Tibial artery (tissue), 4 donors: ENCODE results near the gene MAVS.

Experiments used
- DNase-seq, 2 donors: peaks; one replicate each; pipeline ENCODE4 v3.0.0-alpha.2; 2019
- H3K27ac ChIP-seq, 2 donors: fragments of 200-600 bp; sonication (generic) in 1 of 2; 1 replicate in 1 of 2; 2 replicates in 1 of 2; pipeline ENCODE4 v1.5.1; 2018 to 2019; ENCODE audit warnings: mild to moderate bottlenecking in 1 of 2
- H3K27me3 ChIP-seq, 2 donors: fragments of 200-600 bp; sonication (generic) in 1 of 2; one replicate each; pipeline versions ENCODE4 v1.5.1 to v1.6.0; 2016 to 2019
- H3K36me3 ChIP-seq, 3 donors: fragments of 200-600 bp; sonication (generic) in 2 of 3; one replicate each; pipeline ENCODE4 v1.5.1; 2016 to 2019; ENCODE audit warnings: mild to moderate bottlenecking in 2 of 3
- H3K4me1 ChIP-seq, 4 donors: fragments of 200-600 bp; sonication (generic) in 2 of 4; 1 replicate in 3 of 4; 2 replicates in 1 of 4; pipeline ENCODE4 v1.5.1; 2016 to 2019
- H3K4me3 ChIP-seq, 2 donors: fragments of 200-600 bp; sonication (generic) in 1 of 2; 1 replicate in 1 of 2; 2 replicates in 1 of 2; pipeline ENCODE4 v1.5.1; 2018 to 2019; ENCODE audit warnings: mild to moderate bottlenecking in 2 of 2
- H3K9me3 ChIP-seq, 3 donors: fragments of 200-600 bp; sonication (generic) in 1 of 3; one replicate each; pipeline ENCODE4 v1.5.1; 2016 to 2019
- intact Hi-C: fragments of 100-400 bp; cut with DNase I; formaldehyde crosslinking; loops from one replicate; pipeline ENCODE4 v1.15.0; 2023; ENCODE audit warnings: low total_unique reads
- TF ChIP-seq, protein P1 (sequence below), 2 experiments: fragments of 200-600 bp in 1 of 2; fragments of 450-650 bp in 1 of 2; IDR thresholded peaks; one replicate each; pipeline ENCODE4 v1.5.1; 2017 to 2019; ENCODE audit warnings: antibody characterized with exemption in 2 of 2, mild to moderate bottlenecking in 1 of 2, moderate library complexity in 1 of 2

The MAVS gene

GRCh38 chr20:3924304-3925112 lies 77.9 kb downstream of the MAVS start:
- DNase-seq: peak in 1 of 2 donors; percentile 49
- TF ChIP-seq, protein P1, sequence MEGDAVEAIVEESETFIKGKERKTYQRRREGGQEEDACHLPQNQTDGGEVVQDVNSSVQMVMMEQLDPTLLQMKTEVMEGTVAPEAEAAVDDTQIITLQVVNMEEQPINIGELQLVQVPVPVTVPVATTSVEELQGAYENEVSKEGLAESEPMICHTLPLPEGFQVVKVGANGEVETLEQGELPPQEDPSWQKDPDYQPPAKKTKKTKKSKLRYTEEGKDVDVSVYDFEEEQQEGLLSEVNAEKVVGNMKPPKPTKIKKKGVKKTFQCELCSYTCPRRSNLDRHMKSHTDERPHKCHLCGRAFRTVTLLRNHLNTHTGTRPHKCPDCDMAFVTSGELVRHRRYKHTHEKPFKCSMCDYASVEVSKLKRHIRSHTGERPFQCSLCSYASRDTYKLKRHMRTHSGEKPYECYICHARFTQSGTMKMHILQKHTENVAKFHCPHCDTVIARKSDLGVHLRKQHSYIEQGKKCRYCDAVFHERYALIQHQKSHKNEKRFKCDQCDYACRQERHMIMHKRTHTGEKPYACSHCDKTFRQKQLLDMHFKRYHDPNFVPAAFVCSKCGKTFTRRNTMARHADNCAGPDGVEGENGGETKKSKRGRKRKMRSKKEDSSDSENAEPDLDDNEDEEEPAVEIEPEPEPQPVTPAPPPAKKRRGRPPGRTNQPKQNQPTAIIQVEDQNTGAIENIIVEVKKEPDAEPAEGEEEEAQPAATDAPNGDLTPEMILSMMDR (IDR thresholded peaks at IDR 0.05): no peak
- Histone ChIP-seq H3K36me3 (peaks cover 12 to 52% (median 38%) of the 10 kb centered on the region in 3 donors), H3K4me3 (no peak overlapping the region), H3K4me1 (peaks cover 0 to 40% (median 17%) of the 10 kb centered on the region in 4 donors), H3K27ac (no peak overlapping the region), H3K27me3 (no peaks in the 10 kb centered on the region), H3K9me3 (no peaks in the 10 kb centered on the region)
- intact Hi-C loops: no loop called here

GRCh38 chr20:3925113-3925695 lies 78.6 kb downstream of the MAVS start:
- Histone ChIP-seq H3K9me3 (no peaks in the 10 kb centered on the region), H3K4me3 (no peak overlapping the region), H3K4me1 (peaks cover 0 to 44% (median 17%) of the 10 kb centered on the region in 4 donors), H3K27me3 (no peaks in the 10 kb centered on the region), H3K36me3 (peaks cover 11 to 49% (median 36%) of the 10 kb centered on the region in 3 donors), H3K27ac (no peak overlapping the region)
- DNase-seq: no peak
- TF ChIP-seq, protein P1 (IDR thresholded peaks at IDR 0.05): no peak
- intact Hi-C loops: no loop called here
